Lower lobe of right lung (tissue), 2 donors: ENCODE data around the gene XYLT2. TPM values are rescaled to one million over a fixed set of nuclear protein-coding genes. Genes with fewer than 3 reads are reported as not detected.

Experiments used
- ATAC-seq, 2 donors: fragments of 200-7000 bp; cut with Tn5 transposase; one replicate each; pipeline ENCODE4 v1.9.1; 2020 to 2022; ENCODE audit warnings: mild to moderate bottlenecking in 2 of 2, moderate library complexity in 2 of 2
- DNase-seq: peaks from one replicate; pipeline ENCODE4 v3.0.0-alpha.2; 2020
- H3K27ac ChIP-seq: fragments of 200-600 bp; one replicate; pipeline ENCODE4 v1.8.0; 2022
- H3K27me3 ChIP-seq: fragments of 200-600 bp; one replicate; pipeline ENCODE4 v1.8.0; 2022; ENCODE audit warnings: low read depth
- H3K36me3 ChIP-seq: fragments of 200-600 bp; one replicate; pipeline ENCODE4 v1.8.0; 2022; ENCODE audit warnings: mild to moderate bottlenecking
- H3K4me1 ChIP-seq: fragments of 200-600 bp; one replicate; pipeline ENCODE4 v1.8.0; 2022
- H3K4me3 ChIP-seq: fragments of 200-600 bp; one replicate; pipeline ENCODE4 v1.8.0; 2022; ENCODE audit warnings: mild to moderate bottlenecking
- H3K9me3 ChIP-seq: fragments of 200-600 bp; one replicate; pipeline ENCODE4 v1.8.0; 2022
- intact Hi-C: fragments of 100-400 bp; cut with DNase I; formaldehyde crosslinking; loops from one replicate; pipeline ENCODE4 v1.11.0; 2022
- total RNA-seq: library from RNA; stranded (reverse); fragmentation: NEBNext Ultra II Directional; extraction: Animal tissue kit (Norgen Biotek cat#: 25700); gene quantifications from one replicate; pipeline ENCODE4 v1.2.1, GENCODE V29; 2021
- TF ChIP-seq, protein P1 (sequence below): fragments of 200-600 bp; IDR thresholded peaks from one replicate; pipeline ENCODE4 v1.8.0; 2022; ENCODE audit warnings: antibody characterized with exemption, mild to moderate bottlenecking
- donor health status: DM: no; HTN: yes; CAD: no; lungs with severe emphysema.

XYLT2 gene
- total RNA-seq, 1 donor from 2014 or later, result 19.3 TPM

GRCh38 chr17:50352072-50352692 is 6.3 kb downstream of the XYLT2 start:
- Histone ChIP-seq H3K4me1 (peaks cover 7% of the 10 kb centered on the region), H3K36me3 (peaks cover 43% of the 10 kb centered on the region), H3K9me3 (no peaks in the 10 kb centered on the region), H3K4me3 (no peak overlapping the region), H3K27ac (no peak overlapping the region), H3K27me3 (no peaks in the 10 kb centered on the region)
- DNase-seq (no peak), ATAC-seq (no peak)
- TF ChIP-seq, protein P1, sequence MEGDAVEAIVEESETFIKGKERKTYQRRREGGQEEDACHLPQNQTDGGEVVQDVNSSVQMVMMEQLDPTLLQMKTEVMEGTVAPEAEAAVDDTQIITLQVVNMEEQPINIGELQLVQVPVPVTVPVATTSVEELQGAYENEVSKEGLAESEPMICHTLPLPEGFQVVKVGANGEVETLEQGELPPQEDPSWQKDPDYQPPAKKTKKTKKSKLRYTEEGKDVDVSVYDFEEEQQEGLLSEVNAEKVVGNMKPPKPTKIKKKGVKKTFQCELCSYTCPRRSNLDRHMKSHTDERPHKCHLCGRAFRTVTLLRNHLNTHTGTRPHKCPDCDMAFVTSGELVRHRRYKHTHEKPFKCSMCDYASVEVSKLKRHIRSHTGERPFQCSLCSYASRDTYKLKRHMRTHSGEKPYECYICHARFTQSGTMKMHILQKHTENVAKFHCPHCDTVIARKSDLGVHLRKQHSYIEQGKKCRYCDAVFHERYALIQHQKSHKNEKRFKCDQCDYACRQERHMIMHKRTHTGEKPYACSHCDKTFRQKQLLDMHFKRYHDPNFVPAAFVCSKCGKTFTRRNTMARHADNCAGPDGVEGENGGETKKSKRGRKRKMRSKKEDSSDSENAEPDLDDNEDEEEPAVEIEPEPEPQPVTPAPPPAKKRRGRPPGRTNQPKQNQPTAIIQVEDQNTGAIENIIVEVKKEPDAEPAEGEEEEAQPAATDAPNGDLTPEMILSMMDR, result no peak
- intact Hi-C loops, result no loop called here

GRCh38 chr17:50352693-50353599 is 7.0 kb downstream of the XYLT2 start:
- Histone ChIP-seq H3K27ac (no peak overlapping the region), H3K36me3 (peaks cover 51% of the 10 kb centered on the region), H3K9me3 (no peaks in the 10 kb centered on the region), H3K27me3 (no peaks in the 10 kb centered on the region), H3K4me3 (no peak overlapping the region), H3K4me1 (no peaks in the 10 kb centered on the region)
- DNase-seq (no peak), ATAC-seq (no peak)
- intact Hi-C loops, result no loop called here
- TF ChIP-seq, protein P1, result no peak

GRCh38 chr17:50353600-50354195 is 7.8 kb downstream of the XYLT2 start:
- Histone ChIP-seq H3K27ac (no peak overlapping the region), H3K27me3 (no peaks in the 10 kb centered on the region), H3K4me1 (no peaks in the 10 kb centered on the region), H3K4me3 (no peak overlapping the region), H3K36me3 (peaks cover 59% of the 10 kb centered on the region), H3K9me3 (no peaks in the 10 kb centered on the region)
- TF ChIP-seq, protein P1, result no peak
- ATAC-seq, result no peak
- no peak for DNase-seq
- intact Hi-C loops, result no loop called here

DNA sequence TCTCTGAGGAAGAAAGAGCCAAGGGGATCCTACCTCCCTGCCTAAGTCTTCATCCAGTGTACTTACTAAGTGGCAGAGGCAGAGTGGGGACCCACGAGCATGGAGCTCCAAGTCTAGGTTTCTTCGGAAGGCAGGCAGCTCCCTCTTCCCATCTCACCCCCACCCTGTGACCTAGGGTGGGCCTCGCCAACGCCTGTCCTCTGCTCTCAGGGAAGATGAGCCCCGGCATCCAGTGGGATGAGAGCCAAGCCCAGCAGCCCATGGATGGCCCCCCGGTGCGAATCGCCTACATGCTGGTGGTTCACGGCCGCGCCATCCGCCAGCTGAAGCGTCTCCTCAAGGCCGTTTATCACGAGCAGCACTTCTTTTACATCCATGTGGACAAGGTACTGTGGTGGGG is 8.3 kb downstream of the XYLT2 start:
- no peaks in the 10 kb centered on the region for H3K27me3 ChIP-seq
- no peak for ATAC-seq
- DNase-seq, result no peak
- intact Hi-C loops, result no loop called here
- TF ChIP-seq, protein P1, result no peak
- H3K9me3 ChIP-seq, result no peaks in the 10 kb centered on the region
- no peaks in the 10 kb centered on the region for H3K4me1 ChIP-seq
- H3K4me3 ChIP-seq, result no peak overlapping the region
- no peak overlapping the region for H3K27ac ChIP-seq
- peaks cover 64% of the 10 kb centered on the region for H3K36me3 ChIP-seq

DNA sequence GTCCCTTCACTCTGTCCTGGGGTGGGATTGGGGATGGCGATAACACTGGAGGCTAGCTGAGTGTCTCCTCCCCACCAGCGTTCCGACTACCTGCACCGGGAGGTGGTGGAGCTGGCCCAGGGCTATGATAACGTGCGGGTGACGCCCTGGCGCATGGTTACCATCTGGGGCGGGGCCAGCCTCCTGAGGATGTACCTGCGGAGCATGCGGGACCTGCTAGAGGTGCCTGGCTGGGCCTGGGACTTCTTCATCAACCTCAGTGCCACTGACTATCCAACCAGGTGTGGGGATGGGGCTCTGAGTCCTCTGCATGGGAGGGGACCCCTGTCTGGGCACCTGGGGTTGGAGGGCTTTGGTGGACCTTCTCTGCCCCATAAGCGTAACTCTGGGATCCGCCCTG is 8.8 kb downstream of the XYLT2 start:
- H3K9me3 ChIP-seq, result no peaks in the 10 kb centered on the region
- no peak overlapping the region for H3K4me3 ChIP-seq
- DNase-seq, result no peak
- no peak for ATAC-seq
- H3K4me1 ChIP-seq, result no peaks in the 10 kb centered on the region
- intact Hi-C loops, result no loop called here
- peaks cover 69% of the 10 kb centered on the region for H3K36me3 ChIP-seq
- TF ChIP-seq, protein P1, result no peak
- no peaks in the 10 kb centered on the region for H3K27me3 ChIP-seq
- no peak overlapping the region for H3K27ac ChIP-seq
